ENCODE results near the gene DYNC1LI2.
"Not testable (repeated sequence)": the region's sequence is repeated elsewhere in the genome, so short reads cannot be mapped to it uniquely, and the experiment has no call there.

The DYNC1LI2 gene

DNA sequence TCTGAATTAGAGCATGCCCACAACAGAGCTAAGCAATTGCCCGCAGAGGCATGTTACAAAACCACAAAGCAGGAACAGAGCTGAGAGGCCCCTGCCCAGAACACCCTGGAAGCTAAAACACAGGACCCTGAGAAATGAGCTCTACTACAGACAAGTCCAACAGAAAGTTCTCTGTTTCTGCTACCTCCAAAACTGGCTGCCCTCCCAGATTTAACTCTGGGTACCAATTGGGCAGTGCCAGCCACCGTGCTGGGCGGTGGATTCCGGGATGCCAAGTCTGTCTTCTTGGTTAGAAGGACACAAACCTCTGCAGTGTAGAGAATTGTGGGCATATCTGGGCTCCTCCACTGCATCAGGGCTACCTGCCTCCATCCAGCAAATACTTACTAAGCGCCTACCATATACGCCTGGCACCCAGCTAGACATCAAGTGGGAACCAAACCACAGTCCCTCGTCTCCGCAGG, 55.9 kb downstream of the DYNC1LI2 start:
- peaks cover 2% of the 10 kb centered on the region for H3K27me3 ChIP-seq (ENCODE audit: control insufficient read depth, insufficient read depth, low read length)
- peaks cover 12% of the 10 kb centered on the region for H3K4me1 ChIP-seq (ENCODE audit: control insufficient read depth, insufficient read depth, low read length)
- peak overlapping the region; percentile 81 for H3K9ac ChIP-seq (ENCODE audit: low read depth, low read length)
- no peaks in the 10 kb centered on the region for H3K9me3 ChIP-seq (replicated peaks; ENCODE audit: low read length)
- H3K4me2 ChIP-seq (ENCODE audit: low read length) = peak overlapping the region; percentile 99
- no peaks in the 10 kb centered on the region for H3K36me3 ChIP-seq (ENCODE audit: insufficient read depth, low read length)
- peak overlapping the region; percentile 73 for H3K4me3 ChIP-seq (ENCODE audit: low read length)

DNA sequence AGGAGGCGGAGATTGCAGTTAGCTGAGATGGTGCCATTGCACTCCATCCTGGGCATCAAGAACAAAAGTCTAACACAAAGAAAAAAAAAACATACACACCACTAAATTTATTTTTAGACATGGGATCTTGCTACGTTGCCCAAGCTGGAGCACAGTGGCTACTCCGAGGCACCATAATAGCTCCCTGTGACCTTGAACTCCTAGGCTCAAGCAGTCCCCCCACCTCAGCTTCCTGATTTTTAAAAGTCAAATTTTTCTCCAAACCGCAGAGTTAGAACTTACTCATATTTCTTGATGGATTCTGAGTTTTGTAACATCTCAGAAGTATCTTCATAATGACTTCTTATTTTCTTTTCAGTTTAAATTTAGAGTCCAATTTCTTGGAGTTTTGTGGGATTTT, 58.3 kb downstream of the DYNC1LI2 start:
- no peaks in the 10 kb centered on the region for H3K27me3 ChIP-seq (ENCODE audit: control insufficient read depth, insufficient read depth, low read length)
- no peak overlapping the region for H3K4me3 ChIP-seq (ENCODE audit: low read length)
- H3K9me3 ChIP-seq (replicated peaks; ENCODE audit: low read length) = no peaks in the 10 kb centered on the region
- H3K4me1 ChIP-seq (ENCODE audit: control insufficient read depth, insufficient read depth, low read length) = peaks cover 12% of the 10 kb centered on the region
- no peak overlapping the region for H3K4me2 ChIP-seq (ENCODE audit: low read length)
- no peaks in the 10 kb centered on the region for H3K36me3 ChIP-seq (ENCODE audit: insufficient read depth, low read length)
- H3K9ac ChIP-seq (ENCODE audit: low read depth, low read length) = no peak overlapping the region

DNA sequence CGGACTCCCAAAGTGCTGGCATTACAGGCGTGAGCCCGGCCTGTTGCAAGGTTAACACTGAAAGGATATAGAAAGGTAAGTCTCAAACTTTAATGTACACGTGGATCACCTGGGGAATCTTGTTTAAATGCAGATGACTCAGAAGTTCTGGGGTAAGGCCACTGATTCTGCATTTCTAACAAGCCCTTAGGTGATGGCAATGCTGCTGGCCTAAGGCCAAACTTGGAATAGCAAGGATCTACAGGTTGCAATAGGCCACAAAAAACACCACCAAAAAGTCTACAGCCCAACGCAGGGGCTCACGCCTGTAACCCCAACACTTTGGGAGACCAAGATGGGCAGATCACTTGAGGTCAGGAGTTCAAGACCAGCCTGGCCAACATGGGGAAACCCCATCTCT, 59.1 kb downstream of the DYNC1LI2 start:
- Histone ChIP-seq H3K9me3 (replicated peaks; ENCODE audit: low read length) (no peaks in the 10 kb centered on the region), H3K9ac (ENCODE audit: low read depth, low read length) (no peak overlapping the region), H3K4me1 (ENCODE audit: control insufficient read depth, insufficient read depth, low read length) (peaks cover 12% of the 10 kb centered on the region), H3K4me3 (ENCODE audit: low read length) (no peak overlapping the region), H3K4me2 (ENCODE audit: low read length) (no peak overlapping the region), H3K36me3 (ENCODE audit: insufficient read depth, low read length) (no peaks in the 10 kb centered on the region), H3K27me3 (ENCODE audit: control insufficient read depth, insufficient read depth, low read length) (no peaks in the 10 kb centered on the region)

DNA sequence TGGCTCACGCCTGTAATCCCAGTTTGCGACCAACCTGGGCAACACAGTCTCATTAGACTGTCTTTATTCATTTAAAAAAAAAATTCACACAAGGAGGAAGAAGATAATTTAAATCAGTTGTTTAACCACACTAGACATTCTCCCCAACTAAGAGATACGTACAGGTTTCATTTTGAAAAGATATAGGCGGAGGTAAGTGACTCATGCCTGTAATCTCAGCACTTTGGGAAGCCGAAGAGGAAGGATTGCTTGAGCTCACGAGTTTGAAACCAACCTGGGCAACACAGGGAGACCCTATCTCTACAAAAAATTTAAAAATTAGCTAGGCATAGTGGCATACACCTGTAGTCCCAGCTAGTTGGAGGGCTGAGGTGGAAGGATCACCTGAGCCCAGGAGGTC, 60.2 kb downstream of the DYNC1LI2 start:
- Histone ChIP-seq H3K27me3 (ENCODE audit: control insufficient read depth, insufficient read depth, low read length) (no peaks in the 10 kb centered on the region), H3K9me3 (replicated peaks; ENCODE audit: low read length) (no peaks in the 10 kb centered on the region), H3K4me1 (ENCODE audit: control insufficient read depth, insufficient read depth, low read length) (peaks cover 12% of the 10 kb centered on the region), H3K4me3 (ENCODE audit: low read length) (no peak overlapping the region), H3K9ac (ENCODE audit: low read depth, low read length) (no peak overlapping the region), H3K4me2 (ENCODE audit: low read length) (no peak overlapping the region), H3K36me3 (ENCODE audit: insufficient read depth, low read length) (no peaks in the 10 kb centered on the region)

DNA sequence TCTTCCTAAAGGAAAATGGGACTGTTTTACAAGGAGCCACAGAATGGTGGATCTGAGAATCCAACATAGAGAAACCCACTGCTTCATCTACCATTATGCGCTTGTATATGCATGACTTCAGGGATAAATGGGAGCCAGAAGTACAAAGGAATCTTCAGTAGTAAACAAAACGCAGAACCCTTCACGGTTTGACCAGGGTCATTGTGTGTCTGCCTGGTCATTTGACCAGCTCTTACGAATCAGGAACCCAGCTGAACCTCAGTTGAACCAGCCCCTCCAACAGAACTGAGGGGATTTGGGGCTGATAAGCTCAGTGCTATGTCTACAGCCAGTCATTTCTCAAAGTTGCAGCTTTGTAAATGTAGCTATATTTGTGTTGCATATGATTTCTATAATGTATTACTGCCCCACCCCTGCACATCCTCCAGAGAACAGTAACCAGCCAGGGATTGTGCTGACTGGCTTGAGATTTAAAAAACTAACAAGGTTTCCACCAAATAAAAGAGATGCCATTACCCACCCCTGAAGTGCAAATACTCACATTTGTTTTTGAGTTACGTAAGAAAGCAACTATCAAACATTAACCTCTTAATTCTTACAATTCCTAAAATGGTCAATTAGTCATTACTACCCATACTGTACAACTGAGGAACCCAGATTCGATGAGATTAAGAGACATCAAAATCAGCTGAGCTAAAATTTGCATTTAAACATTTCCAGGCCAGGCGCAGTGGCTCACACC, 61.1 kb downstream of the DYNC1LI2 start:
- Histone ChIP-seq H3K27me3 (ENCODE audit: control insufficient read depth, insufficient read depth, low read length) (no peaks in the 10 kb centered on the region), H3K4me1 (ENCODE audit: control insufficient read depth, insufficient read depth, low read length) (peaks cover 2% of the 10 kb centered on the region), H3K4me3 (ENCODE audit: low read length) (no peak overlapping the region)

DNA sequence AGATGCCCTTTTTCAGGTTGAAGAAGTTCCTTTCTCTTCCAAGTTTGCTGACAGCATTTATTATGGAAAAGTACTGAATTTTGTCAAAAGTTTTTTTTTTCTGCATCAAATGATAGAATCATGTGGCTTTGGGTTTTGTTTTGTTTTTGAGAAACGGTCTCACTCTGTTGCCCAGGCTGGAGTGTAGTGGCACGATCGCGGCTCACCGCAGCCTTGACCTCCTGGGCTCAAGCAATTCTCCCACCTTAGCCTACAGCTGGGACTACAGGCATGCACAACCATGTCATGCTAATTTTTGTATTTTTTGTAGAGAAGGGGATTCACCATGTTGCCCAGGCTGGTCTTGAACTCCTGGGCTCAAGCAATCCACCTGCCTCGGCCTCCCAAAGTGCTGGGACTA, 62.1 kb downstream of the DYNC1LI2 start:
- H3K9ac ChIP-seq (ENCODE audit: low read depth, low read length) = no peak overlapping the region
- H3K4me2 ChIP-seq (ENCODE audit: low read length) = no peak overlapping the region
- H3K4me3 ChIP-seq (ENCODE audit: low read length) = no peak overlapping the region
- H3K27me3 ChIP-seq (ENCODE audit: control insufficient read depth, insufficient read depth, low read length) = no peaks in the 10 kb centered on the region
- no peaks in the 10 kb centered on the region for H3K9me3 ChIP-seq (replicated peaks; ENCODE audit: low read length)
- no peaks in the 10 kb centered on the region for H3K4me1 ChIP-seq (ENCODE audit: control insufficient read depth, insufficient read depth, low read length)
- H3K36me3 ChIP-seq (ENCODE audit: insufficient read depth, low read length) = no peaks in the 10 kb centered on the region

More for the DNA sequence above, 61.1 kb downstream of the DYNC1LI2 start:
- Histone ChIP-seq H3K9ac (ENCODE audit: low read depth, low read length) (no peak overlapping the region), H3K4me2 (ENCODE audit: low read length) (no peak overlapping the region), H3K9me3 (replicated peaks; ENCODE audit: low read length) (no peaks in the 10 kb centered on the region), H3K36me3 (ENCODE audit: insufficient read depth, low read length) (no peaks in the 10 kb centered on the region)

DNA sequence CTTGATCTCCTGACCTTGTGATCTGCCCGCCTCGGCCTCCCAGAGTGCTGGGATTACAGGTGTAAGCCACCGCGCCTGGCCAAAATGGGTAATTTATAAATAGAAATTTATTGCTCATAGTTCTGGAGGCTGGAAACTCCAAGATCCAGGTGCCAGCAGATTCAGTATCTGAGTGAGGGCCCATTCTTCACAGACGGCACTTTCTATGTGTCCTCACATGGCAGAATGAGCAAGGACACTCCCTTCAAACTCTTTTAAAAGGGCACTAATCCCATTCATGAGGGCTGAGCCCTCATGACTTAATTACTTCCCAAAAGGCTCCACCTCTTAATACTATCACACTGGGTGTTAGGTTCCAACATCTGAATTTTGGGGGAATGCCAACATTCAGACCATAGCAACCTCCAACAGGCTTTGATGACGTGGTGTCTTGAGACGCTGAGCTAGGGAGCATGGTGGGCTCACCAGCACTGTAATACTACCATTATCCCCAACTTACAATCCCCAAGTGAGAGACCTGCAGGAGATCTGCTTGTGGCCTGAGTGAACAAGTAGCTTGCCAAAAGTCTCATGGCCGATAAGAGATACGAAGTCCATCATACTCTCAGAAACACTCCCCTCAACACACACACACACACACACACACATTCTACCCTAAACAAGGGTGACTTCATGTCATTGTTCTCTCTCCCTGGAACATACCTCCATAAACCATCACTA, 63.3 kb downstream of the DYNC1LI2 start:
- no peak overlapping the region for H3K9ac ChIP-seq (ENCODE audit: low read depth, low read length)
- no peaks in the 10 kb centered on the region for H3K36me3 ChIP-seq (ENCODE audit: insufficient read depth, low read length)
- no peak overlapping the region for H3K4me2 ChIP-seq (ENCODE audit: low read length)
- H3K9me3 ChIP-seq (replicated peaks; ENCODE audit: low read length) = no peaks in the 10 kb centered on the region
- no peaks in the 10 kb centered on the region for H3K4me1 ChIP-seq (ENCODE audit: control insufficient read depth, insufficient read depth, low read length)
- no peaks in the 10 kb centered on the region for H3K27me3 ChIP-seq (ENCODE audit: control insufficient read depth, insufficient read depth, low read length)
- H3K4me3 ChIP-seq (ENCODE audit: low read length) = no peak overlapping the region

DNA sequence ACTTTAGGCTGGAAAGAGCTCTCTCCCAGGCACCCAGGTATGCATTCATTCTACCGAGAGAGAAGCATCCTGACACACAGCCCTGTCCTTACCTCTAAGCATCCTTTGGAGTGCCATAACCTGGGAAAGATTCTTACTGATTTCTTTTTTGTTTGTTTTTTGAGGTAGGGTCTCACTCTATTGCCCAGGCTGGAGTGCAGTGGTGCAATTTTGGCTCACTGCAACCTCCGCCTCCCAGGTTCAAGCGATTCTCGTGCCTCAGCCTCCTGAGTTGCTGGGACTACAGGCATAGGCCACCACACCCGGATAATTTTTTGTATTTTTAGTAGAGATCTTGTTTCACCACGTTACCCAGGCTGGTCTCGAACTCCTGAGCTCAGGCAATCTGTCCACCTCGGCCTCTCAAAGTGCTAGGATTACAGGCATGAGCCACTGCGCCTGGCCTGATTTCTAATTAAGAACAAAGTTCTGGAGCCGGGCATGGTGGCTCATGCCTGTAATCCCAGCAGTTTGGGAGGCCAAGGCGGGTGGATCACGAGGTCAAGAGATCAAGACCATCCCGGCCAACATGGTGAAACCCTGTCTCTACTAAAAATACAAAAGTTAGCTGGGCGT, 65.8 kb downstream of the DYNC1LI2 start:
- H3K4me2 ChIP-seq (ENCODE audit: low read length); H3K27me3 ChIP-seq (ENCODE audit: control insufficient read depth, insufficient read depth, low read length); H3K36me3 ChIP-seq (ENCODE audit: insufficient read depth, low read length); H3K9ac ChIP-seq (ENCODE audit: low read depth, low read length); H3K4me3 ChIP-seq (ENCODE audit: low read length); H3K9me3 ChIP-seq (replicated peaks; ENCODE audit: low read length): not testable (repeated sequence)
- H3K4me1 ChIP-seq (ENCODE audit: control insufficient read depth, insufficient read depth, low read length) = peaks cover 12% of the 10 kb centered on the region

DNA sequence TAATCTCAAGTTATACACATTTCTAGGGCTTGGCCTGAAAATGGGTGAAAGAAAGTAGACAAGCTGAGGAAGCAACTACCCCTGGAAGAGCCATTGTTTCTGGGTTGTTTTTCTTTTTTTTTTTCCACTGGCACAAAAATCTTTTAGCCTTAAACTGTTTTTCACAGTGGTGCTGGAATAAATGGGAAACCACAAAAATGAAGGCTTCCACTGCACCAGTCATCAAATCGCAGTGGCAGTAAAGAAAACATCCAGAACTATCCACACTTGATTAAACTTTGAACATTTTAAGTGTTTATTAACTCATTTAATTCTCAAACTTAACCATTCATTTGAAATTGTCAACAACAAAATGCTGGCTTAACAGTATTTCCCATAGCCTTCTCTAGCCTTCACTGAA, 69.1 kb downstream of the DYNC1LI2 start:
- H3K4me2 ChIP-seq (ENCODE audit: low read length) = peak overlapping the region; percentile 30
- H3K27me3 ChIP-seq (ENCODE audit: control insufficient read depth, insufficient read depth, low read length) = no peaks in the 10 kb centered on the region
- H3K9ac ChIP-seq (ENCODE audit: low read depth, low read length) = peak overlapping the region; percentile 35
- H3K4me1 ChIP-seq (ENCODE audit: control insufficient read depth, insufficient read depth, low read length) = peaks cover 12% of the 10 kb centered on the region
- no peaks in the 10 kb centered on the region for H3K9me3 ChIP-seq (replicated peaks; ENCODE audit: low read length)
- H3K36me3 ChIP-seq (ENCODE audit: insufficient read depth, low read length) = no peaks in the 10 kb centered on the region
- no peak overlapping the region for H3K4me3 ChIP-seq (ENCODE audit: low read length)

DNA sequence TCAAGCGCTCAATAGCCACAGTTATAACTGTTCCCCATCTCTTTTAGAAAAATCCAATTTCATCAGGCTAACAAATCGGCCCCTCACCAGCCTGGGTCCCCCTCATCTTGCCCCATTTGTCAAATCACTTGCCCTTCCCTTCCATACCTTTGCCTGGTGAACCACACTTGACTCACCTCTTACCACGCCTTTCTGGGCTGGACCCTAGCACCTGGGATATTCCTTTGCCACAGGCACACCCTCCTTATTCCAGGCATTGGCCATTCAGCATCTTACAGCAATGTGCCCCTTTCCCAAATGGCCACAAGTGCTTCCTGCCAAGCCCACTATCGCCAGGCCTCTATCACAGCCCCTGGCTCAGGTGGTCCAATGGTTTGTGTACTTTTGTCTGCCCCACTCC, 69.7 kb downstream of the DYNC1LI2 start:
- peaks cover 12% of the 10 kb centered on the region for H3K4me1 ChIP-seq (ENCODE audit: control insufficient read depth, insufficient read depth, low read length)
- H3K36me3 ChIP-seq (ENCODE audit: insufficient read depth, low read length) = no peaks in the 10 kb centered on the region
- no peak overlapping the region for H3K4me2 ChIP-seq (ENCODE audit: low read length)
- H3K9me3 ChIP-seq (replicated peaks; ENCODE audit: low read length) = no peaks in the 10 kb centered on the region
- no peaks in the 10 kb centered on the region for H3K27me3 ChIP-seq (ENCODE audit: control insufficient read depth, insufficient read depth, low read length)
- H3K9ac ChIP-seq (ENCODE audit: low read depth, low read length) = no peak overlapping the region
- H3K4me3 ChIP-seq (ENCODE audit: low read length) = no peak overlapping the region

DNA sequence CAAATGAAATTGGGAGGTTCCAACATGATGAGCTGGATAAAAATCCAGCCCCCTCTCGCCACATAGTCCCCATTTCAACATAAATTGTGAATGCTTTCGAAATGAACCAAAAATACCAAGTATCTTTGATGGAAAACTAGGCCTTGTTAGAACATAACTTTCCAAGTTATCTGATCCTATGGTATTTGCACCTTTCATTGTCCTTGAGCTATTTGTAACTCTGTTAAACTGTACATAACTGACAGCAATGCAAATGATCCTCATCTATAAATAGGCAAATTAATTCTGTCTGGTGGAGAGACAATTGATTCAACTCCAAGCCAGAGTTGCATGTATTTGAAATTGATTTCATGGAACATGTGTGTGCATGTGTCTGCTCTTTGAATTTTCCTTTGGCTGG, 73.1 kb downstream of the DYNC1LI2 start:
- H3K27me3 ChIP-seq (ENCODE audit: control insufficient read depth, insufficient read depth, low read length) = no peaks in the 10 kb centered on the region
- H3K9me3 ChIP-seq (replicated peaks; ENCODE audit: low read length) = no peaks in the 10 kb centered on the region
- no peak overlapping the region for H3K9ac ChIP-seq (ENCODE audit: low read depth, low read length)
- H3K36me3 ChIP-seq (ENCODE audit: insufficient read depth, low read length) = no peaks in the 10 kb centered on the region
- peaks cover 12% of the 10 kb centered on the region for H3K4me1 ChIP-seq (ENCODE audit: control insufficient read depth, insufficient read depth, low read length)
- no peak overlapping the region for H3K4me2 ChIP-seq (ENCODE audit: low read length)
- H3K4me3 ChIP-seq (ENCODE audit: low read length) = no peak overlapping the region
